IMR-90 (cell line): ENCODE results near the gene DNMT1. TPM values are rescaled to one million over a fixed set of nuclear protein-coding genes. Genes with fewer than 3 reads are reported as not detected.

ENCODE experiments used
- ATAC-seq: fragments of 200-7000 bp; cut with Tn5 transposase; 2 replicates; pipeline ENCODE4 v1.9.1; 2020; ENCODE audit warnings: low read depth, mild to moderate bottlenecking, moderate library complexity
- BruUV-seq: library from RNA; stranded (reverse); fragments of 400-500 nt; replicated peaks from 2 replicates; lab custom pipeline; 2021; lab: Mats Ljungman, UMichigan
- CTCF ChIA-PET: fragments of 300-600 bp; formaldehyde crosslinking; extraction: SDS; loops from one replicate; lab custom pipeline; 2021; ENCODE audit warnings: antibody characterized with exemption; lab: Yijun Ruan, JAX
- POLR2A ChIA-PET: fragments of 300-600 bp; sonication (Branson Sonifier 250); formaldehyde crosslinking; loops from one replicate; lab custom pipeline; 2022; ENCODE audit warnings: antibody characterized with exemption; ENCODE audit not compliant: unreplicated experiment; lab: Charles Lee
- DNase-seq: peaks from one replicate; pipeline ENCODE4 v3.0.0; 2013
- H2AFZ ChIP-seq: replicated peaks from 2 replicates; pipeline ENCODE3; 2013; ENCODE audit warnings: low read length, mild to moderate bottlenecking; ENCODE audit not compliant: poor library complexity
- H2AK5ac ChIP-seq: 2 replicates; pipeline ENCODE4 v1.6.1; 2013; ENCODE audit warnings: low read depth, low read length, inconsistent platforms
- H2AK9ac ChIP-seq: replicated peaks from 2 replicates; pipeline ENCODE3; 2013; ENCODE audit warnings: mild to moderate bottlenecking, low read depth, low read length, moderate library complexity; ENCODE audit not compliant: poor library complexity
- H2BK120ac ChIP-seq: 2 replicates; pipeline ENCODE4 v1.6.1; 2013; ENCODE audit warnings: low read depth, low read length, inconsistent platforms
- H2BK15ac ChIP-seq: 3 replicates; pipeline ENCODE4 v1.6.1; 2013; ENCODE audit warnings: low read depth, low read length, inconsistent platforms
- H2BK20ac ChIP-seq: 2 replicates; pipeline ENCODE4 v1.6.1; 2013; ENCODE audit warnings: low read depth, mild to moderate bottlenecking, inconsistent platforms, low read length, moderate library complexity
- H2BK5ac ChIP-seq: 2 replicates; pipeline ENCODE4 v1.6.1; 2013; ENCODE audit warnings: mild to moderate bottlenecking, low read depth, low read length, inconsistent platforms; ENCODE audit not compliant: poor library complexity, severe bottlenecking
- H3K14ac ChIP-seq: replicated peaks from 2 replicates; pipeline ENCODE4 v1.6.1; 2013; ENCODE audit warnings: low read depth, low read length, inconsistent platforms
- H3K18ac ChIP-seq: 2 replicates; pipeline ENCODE4 v1.6.1; 2013; ENCODE audit warnings: low read depth, low read length, control low read depth
- H3K23ac ChIP-seq: 2 replicates; pipeline ENCODE4 v1.6.1; 2013; ENCODE audit warnings: low read depth, low read length, inconsistent platforms
- H3K27ac ChIP-seq: 2 replicates; pipeline ENCODE4 v1.5.1; 2013; ENCODE audit warnings: mild to moderate bottlenecking, control low read depth, low read length; ENCODE audit not compliant: insufficient read depth
- H3K27me3 ChIP-seq: 2 replicates; pipeline ENCODE4 v1.6.1; 2013; ENCODE audit warnings: low read length; ENCODE audit not compliant: control insufficient read depth, insufficient read depth
- H3K36me3 ChIP-seq: 2 replicates; pipeline ENCODE4 v1.6.1; 2013; ENCODE audit warnings: low read length, mixed read lengths; ENCODE audit not compliant: control insufficient read depth, insufficient read depth
- H3K4ac ChIP-seq: 2 replicates; pipeline ENCODE4 v1.6.1; 2013; ENCODE audit warnings: low read depth, low read length, inconsistent platforms
- H3K4me1 ChIP-seq: 2 replicates; pipeline ENCODE4 v1.6.1; 2013; ENCODE audit warnings: low read length, mixed read lengths; ENCODE audit not compliant: control insufficient read depth, insufficient read depth
- H3K4me2 ChIP-seq: 2 replicates; pipeline ENCODE4 v1.6.1; 2013; ENCODE audit warnings: low read depth, mild to moderate bottlenecking, control low read depth, low read length, moderate library complexity
- H3K4me3 ChIP-seq: 2 replicates; pipeline ENCODE4 v1.5.1; 2013; ENCODE audit warnings: low read depth, mild to moderate bottlenecking, control low read depth, low read length, moderate library complexity; ENCODE audit not compliant: insufficient read depth
- H3K56ac ChIP-seq: 2 replicates; pipeline ENCODE4 v1.6.1; 2013; ENCODE audit warnings: low read length, inconsistent platforms; ENCODE audit not compliant: insufficient read depth; ENCODE audit errors: extremely low read depth
- H3K79me1 ChIP-seq, 2 experiments: 2 replicates each; pipeline ENCODE4 v1.6.1; 2013; ENCODE audit warnings: low read length in 2 of 2, inconsistent platforms in 1 of 2, low read depth in 1 of 2
- H3K9ac ChIP-seq: 2 replicates; pipeline ENCODE4 v1.6.1; 2013; ENCODE audit warnings: low read depth, low read length, control low read depth
- H3K9me1 ChIP-seq: 2 replicates; pipeline ENCODE4 v1.6.1; 2013; ENCODE audit warnings: low read length, inconsistent platforms; ENCODE audit not compliant: insufficient read depth
- H3K9me3 ChIP-seq: 2 replicates; pipeline ENCODE4 v1.6.1; 2013; ENCODE audit warnings: low read length; ENCODE audit not compliant: control insufficient read depth, insufficient read depth
- H4K20me1 ChIP-seq: 2 replicates; pipeline ENCODE4 v1.6.1; 2013; ENCODE audit warnings: low read length, inconsistent platforms; ENCODE audit not compliant: insufficient read depth
- H4K5ac ChIP-seq: 2 replicates; pipeline ENCODE4 v1.6.1; 2013; ENCODE audit warnings: mild to moderate bottlenecking, low read depth, low read length, control low read depth
- H4K8ac ChIP-seq, 2 experiments: 2 replicates each; pipeline ENCODE4 v1.6.1; 2013; ENCODE audit warnings: low read depth in 2 of 2, low read length in 2 of 2, control low read depth in 1 of 2, inconsistent platforms in 1 of 2
- H4K91ac ChIP-seq: 2 replicates; pipeline ENCODE4 v1.6.1; 2013; ENCODE audit warnings: low read depth, low read length, inconsistent platforms; ENCODE audit not compliant: insufficient read depth
- BHLHE40 ChIP-seq: fragments of 150-350 bp; IDR thresholded peaks from 2 replicates; pipeline ENCODE4 v1.6.1; 2016; ENCODE audit warnings: mild to moderate bottlenecking, low read depth, low read length
- CEBPB ChIP-seq: IDR thresholded peaks from 2 replicates; pipeline ENCODE4 v1.6.1; 2012; ENCODE audit warnings: low read depth, low read length, improper control_type of control experiment
- CHD1 ChIP-seq: IDR thresholded peaks from 2 replicates; pipeline ENCODE4 v1.6.1; 2012; ENCODE audit warnings: low read depth, low read length, improper control_type of control experiment
- ELK1 ChIP-seq: fragments of 150-350 bp; IDR thresholded peaks from 2 replicates; pipeline ENCODE4 v1.6.1; 2016; ENCODE audit warnings: low read depth, mild to moderate bottlenecking, low read length, moderate library complexity, borderline replicate concordance
- FOS ChIP-seq: fragments of 150-350 bp; IDR thresholded peaks from 2 replicates; pipeline ENCODE4 v1.6.1; 2016; ENCODE audit warnings: low read depth, low read length
- MAFK ChIP-seq: IDR thresholded peaks from 2 replicates; pipeline ENCODE4 v1.6.1; 2012; ENCODE audit warnings: low read depth, low read length, improper control_type of control experiment
- MAZ ChIP-seq: IDR thresholded peaks from 2 replicates; pipeline ENCODE4 v1.6.1; 2012; ENCODE audit warnings: low read depth, mild to moderate bottlenecking, low read length, improper control_type of control experiment, moderate library complexity, borderline replicate concordance
- MXI1 ChIP-seq: IDR thresholded peaks from 2 replicates; pipeline ENCODE4 v1.6.1; 2012; ENCODE audit warnings: low read depth, mild to moderate bottlenecking, low read length, moderate library complexity, borderline replicate concordance
- NFE2L2 ChIP-seq: fragments of 150-350 bp; IDR thresholded peaks from 2 replicates; pipeline ENCODE4 v1.6.1; 2016; ENCODE audit warnings: low read depth, mild to moderate bottlenecking, low read length
- POLR2A ChIP-seq: IDR thresholded peaks from 2 replicates; pipeline ENCODE4 v1.6.1; 2012; ENCODE audit warnings: mild to moderate bottlenecking, low read depth, low read length
- RAD21 ChIP-seq: IDR thresholded peaks from 2 replicates; pipeline ENCODE4 v1.6.1; 2012; ENCODE audit warnings: low read length, improper control_type of control experiment
- RCOR1 ChIP-seq: IDR thresholded peaks from 2 replicates; pipeline ENCODE4 v1.6.1; 2012; ENCODE audit warnings: mild to moderate bottlenecking, low read length, improper control_type of control experiment; ENCODE audit not compliant: insufficient replicate concordance
- RFX5 ChIP-seq: IDR thresholded peaks from 2 replicates; pipeline ENCODE4 v1.8.0; 2012; ENCODE audit warnings: low read depth, mild to moderate bottlenecking, low read length, moderate library complexity
- SMC3 ChIP-seq: fragments of 150-350 bp; IDR thresholded peaks from 2 replicates; pipeline ENCODE4 v1.6.1; 2016; ENCODE audit warnings: low read depth, mild to moderate bottlenecking, antibody characterized with exemption, low read length, moderate library complexity
- USF2 ChIP-seq: fragments of 150-350 bp; IDR thresholded peaks from 2 replicates; pipeline ENCODE4 v1.6.1; 2017; ENCODE audit warnings: mild to moderate bottlenecking, antibody characterized with exemption, low read length, low read depth
- WGBS, 2 experiments: methylation state at CpG; one replicate each; pipeline versions ENCODE4 v1.1.5 to v1.1.7; 2013; ENCODE audit warnings: missing lambda C conversion rate in 2 of 2; ENCODE audit not compliant: insufficient read length in 1 of 2; ENCODE audit errors: extremely low coverage in 2 of 2; 5-methylcytosine and 5-hydroxymethylcytosine counted together
- dilution Hi-C: fragments of 300-500 bp; cut with HindIII; formaldehyde crosslinking; loops from one replicate; pipeline ENCODE4 v1.14.3; 2018; ENCODE audit warnings: low sequenced_read_pairs; ENCODE audit not compliant: unreplicated experiment
- in situ Hi-C: fragments of 300-500 bp; cut with MboI; formaldehyde crosslinking; loops from 3 replicates; pipeline ENCODE4 v1.14.3; 2019; ENCODE audit warnings: low sequenced_read_pairs, inconsistent platforms, mixed read lengths
- intact Hi-C: fragments of 100-400 bp; cut with micrococcal nuclease; formaldehyde crosslinking; loops from 2 replicates; pipeline ENCODE4 v1.10.0; 2022
- polyA plus RNA-seq, 3 experiments: library from polyadenylated mRNA; depleted of rRNA; stranded (reverse); fragments of >200 nt; gene quantifications; 2 replicates each; pipeline ENCODE4 v1.2.3, GENCODE V29; 2012; ENCODE audit warnings: low replicate concordance in 1 of 3
- total RNA-seq: library from RNA; depleted of rRNA; stranded (reverse); fragments of >200 nt; gene quantifications from 2 replicates; pipeline ENCODE4 v1.2.3, GENCODE V29; 2012
- TF ChIP-seq, protein P1 (sequence below): conservative IDR thresholded peaks from 2 replicates; pipeline ENCODE4 v1.5.1; 2012; ENCODE audit warnings: mild to moderate bottlenecking, low read depth, low read length, improper control_type of control experiment

DNMT1 gene
- total and polyA plus RNA-seq, 2 of the 4 experiments (the other 2 are of a cell fraction), result 26.2 to 83.6 TPM

DNA sequence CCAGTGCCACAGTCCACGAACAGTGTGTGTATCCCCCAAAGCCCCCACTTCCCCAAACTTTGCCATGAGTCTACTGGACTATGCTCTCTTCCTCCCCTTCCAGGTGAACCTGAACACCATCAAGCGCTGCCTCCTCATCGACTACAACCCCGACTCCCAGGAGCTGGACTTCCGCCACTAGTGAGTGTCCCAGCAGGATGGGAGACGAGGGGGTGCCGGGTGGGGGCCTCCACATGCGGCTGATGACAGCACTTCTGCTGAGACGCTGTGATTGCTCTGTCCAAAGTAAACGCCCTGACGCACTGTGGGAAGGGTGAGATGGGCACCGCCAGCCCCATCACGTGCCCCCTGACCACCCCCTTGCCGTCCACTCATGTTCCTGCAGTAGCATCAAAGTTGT, 85.2 kb downstream of the DNMT1 start:
- Histone ChIP-seq H4K5ac (no peak overlapping the region), H3K56ac (no peak overlapping the region), H2BK15ac (no peak overlapping the region), H2BK5ac (no peak overlapping the region), H3K18ac (no peak overlapping the region), H3K9me1 (no peaks in the 10 kb centered on the region), H2BK20ac (no peak overlapping the region), H2BK120ac (no peak overlapping the region), H4K8ac (no peak overlapping the region), H3K4me1 (peaks cover 2% of the 10 kb centered on the region), H4K91ac (no peak overlapping the region), H3K36me3 (peaks cover 42% of the 10 kb centered on the region), H3K9me3 (no peaks in the 10 kb centered on the region), H2AFZ (no peak overlapping the region), H3K4me2 (no peak overlapping the region), H3K4me3 (no peak overlapping the region), H3K14ac (no peak overlapping the region), H2AK5ac (no peak overlapping the region), H3K4ac (no peak overlapping the region), H3K23ac (no peak overlapping the region), H3K9ac (no peak overlapping the region), H2AK9ac (no peak overlapping the region), H3K27ac (no peak overlapping the region), H3K79me1 (peaks cover 16 to 38% of the 10 kb centered on the region in 2 experiments), H3K27me3 (no peaks in the 10 kb centered on the region), H4K20me1 (peaks cover 8% of the 10 kb centered on the region)
- dilution Hi-C loops, result no loop called here
- WGBS, 2 experiments, result 100% methylated on average over 3 of the region's 14 CpGs; no CpG with 5 or more reads in 1 of the 2 experiments
- intact Hi-C loops, result loop anchor here (5.0 kb wide), 1 partner anchor 143 kb away; the partner anchor contains the start of gene MRPL4
- BruUV-seq, result no TSS peak
- no peak for DNase-seq
- ATAC-seq, result no peak
- POLR2A ChIA-PET, result no interaction called here
- TF ChIP-seq RCOR1 (no peak), FOS (no peak), SMC3 (no peak), MAFK (no peak), MXI1 (no peak), POLR2A (no peak), MAZ (no peak), RAD21 (no peak), RFX5 (no peak), NFE2L2 (no peak), ELK1 (no peak), CHD1 (no peak), BHLHE40 (no peak), CEBPB (no peak), USF2 (no peak)
- TF ChIP-seq, protein P1, sequence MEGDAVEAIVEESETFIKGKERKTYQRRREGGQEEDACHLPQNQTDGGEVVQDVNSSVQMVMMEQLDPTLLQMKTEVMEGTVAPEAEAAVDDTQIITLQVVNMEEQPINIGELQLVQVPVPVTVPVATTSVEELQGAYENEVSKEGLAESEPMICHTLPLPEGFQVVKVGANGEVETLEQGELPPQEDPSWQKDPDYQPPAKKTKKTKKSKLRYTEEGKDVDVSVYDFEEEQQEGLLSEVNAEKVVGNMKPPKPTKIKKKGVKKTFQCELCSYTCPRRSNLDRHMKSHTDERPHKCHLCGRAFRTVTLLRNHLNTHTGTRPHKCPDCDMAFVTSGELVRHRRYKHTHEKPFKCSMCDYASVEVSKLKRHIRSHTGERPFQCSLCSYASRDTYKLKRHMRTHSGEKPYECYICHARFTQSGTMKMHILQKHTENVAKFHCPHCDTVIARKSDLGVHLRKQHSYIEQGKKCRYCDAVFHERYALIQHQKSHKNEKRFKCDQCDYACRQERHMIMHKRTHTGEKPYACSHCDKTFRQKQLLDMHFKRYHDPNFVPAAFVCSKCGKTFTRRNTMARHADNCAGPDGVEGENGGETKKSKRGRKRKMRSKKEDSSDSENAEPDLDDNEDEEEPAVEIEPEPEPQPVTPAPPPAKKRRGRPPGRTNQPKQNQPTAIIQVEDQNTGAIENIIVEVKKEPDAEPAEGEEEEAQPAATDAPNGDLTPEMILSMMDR, result no peak
- in situ Hi-C loops, result no loop called here
- CTCF ChIA-PET, result no interaction called here
